Vagina (tissue), 2 donors: Measurements from ENCODE around the gene TPPP.

ENCODE experiments used
- POLR2A ChIP-seq, 2 donors: fragments of 450-650 bp; IDR thresholded peaks; one replicate each; pipeline ENCODE4 v1.6.1; 2017; ENCODE audit warnings: antibody characterized with exemption in 2 of 2, mild to moderate bottlenecking in 2 of 2, moderate library complexity in 2 of 2
- POLR2AphosphoS5 ChIP-seq, 2 donors: sonication (generic); formaldehyde crosslinking; IDR thresholded peaks; one replicate each; pipeline ENCODE4 v1.9.0; 2017; ENCODE audit warnings: antibody characterized with exemption in 2 of 2, mild to moderate bottlenecking in 2 of 2, low read depth in 1 of 2; ENCODE audit not compliant: insufficient read depth in 1 of 2
- TF ChIP-seq, protein P1 (sequence below), 3 experiments: fragments of 450-650 bp in 2 of 3; fragments of 200-600 bp in 1 of 3; sonication (generic) in 1 of 3; IDR thresholded peaks; one replicate each; pipeline ENCODE4 v1.5.1; 2017 to 2019; ENCODE audit warnings: antibody characterized with exemption in 3 of 3, mild to moderate bottlenecking in 2 of 3, moderate library complexity in 2 of 3

DNA sequence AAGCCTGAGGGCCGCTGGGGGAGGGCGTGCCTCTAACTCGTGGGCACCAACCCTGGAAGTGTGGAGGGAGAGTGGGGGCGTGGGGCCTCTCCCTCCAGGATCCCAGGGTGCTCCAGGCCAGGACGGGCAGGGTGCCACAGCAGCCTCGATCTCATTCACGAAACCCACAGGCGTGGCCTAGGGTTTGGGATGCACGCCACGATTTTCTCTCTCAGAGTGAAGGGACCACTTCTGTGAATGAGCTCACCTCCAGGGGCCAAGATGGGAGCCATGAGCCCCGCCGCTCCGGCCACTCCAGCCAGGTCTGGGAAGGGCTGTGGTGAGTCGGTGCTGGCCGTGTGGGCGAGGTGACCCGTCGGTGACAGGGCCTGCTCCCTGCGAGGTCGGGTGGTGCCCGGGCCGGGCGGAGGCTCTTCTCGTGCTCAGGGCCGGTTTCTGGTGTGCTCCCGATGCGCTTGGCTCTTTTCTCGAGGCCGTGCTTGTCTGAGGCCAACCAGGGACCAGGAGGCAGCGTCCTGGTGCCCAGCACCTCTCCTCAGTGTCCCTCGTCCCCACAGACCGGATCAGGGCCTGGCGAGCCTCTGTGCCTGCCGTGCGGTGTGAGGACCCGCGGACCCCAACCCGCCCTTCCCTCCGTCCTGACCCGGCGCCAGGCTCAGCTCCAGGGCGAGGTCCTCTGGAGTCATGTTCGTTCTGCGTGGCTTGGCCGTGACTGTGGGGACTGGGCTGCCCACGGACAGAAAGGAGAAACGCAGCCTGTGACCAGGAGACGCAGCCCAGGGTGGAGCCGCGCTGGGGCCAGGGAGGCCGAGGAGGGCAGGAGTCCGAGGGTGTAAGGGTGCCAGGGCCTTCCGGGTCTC lies 31.0 kb downstream of the TPPP start:
- TF ChIP-seq, protein P1, sequence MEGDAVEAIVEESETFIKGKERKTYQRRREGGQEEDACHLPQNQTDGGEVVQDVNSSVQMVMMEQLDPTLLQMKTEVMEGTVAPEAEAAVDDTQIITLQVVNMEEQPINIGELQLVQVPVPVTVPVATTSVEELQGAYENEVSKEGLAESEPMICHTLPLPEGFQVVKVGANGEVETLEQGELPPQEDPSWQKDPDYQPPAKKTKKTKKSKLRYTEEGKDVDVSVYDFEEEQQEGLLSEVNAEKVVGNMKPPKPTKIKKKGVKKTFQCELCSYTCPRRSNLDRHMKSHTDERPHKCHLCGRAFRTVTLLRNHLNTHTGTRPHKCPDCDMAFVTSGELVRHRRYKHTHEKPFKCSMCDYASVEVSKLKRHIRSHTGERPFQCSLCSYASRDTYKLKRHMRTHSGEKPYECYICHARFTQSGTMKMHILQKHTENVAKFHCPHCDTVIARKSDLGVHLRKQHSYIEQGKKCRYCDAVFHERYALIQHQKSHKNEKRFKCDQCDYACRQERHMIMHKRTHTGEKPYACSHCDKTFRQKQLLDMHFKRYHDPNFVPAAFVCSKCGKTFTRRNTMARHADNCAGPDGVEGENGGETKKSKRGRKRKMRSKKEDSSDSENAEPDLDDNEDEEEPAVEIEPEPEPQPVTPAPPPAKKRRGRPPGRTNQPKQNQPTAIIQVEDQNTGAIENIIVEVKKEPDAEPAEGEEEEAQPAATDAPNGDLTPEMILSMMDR (IDR thresholded peaks at IDR 0.05), result no peak
- TF ChIP-seq POLR2A (IDR thresholded peaks at IDR 0.05) (no peak), POLR2AphosphoS5 (IDR thresholded peaks at IDR 0.05; ENCODE audit: insufficient read depth in 1 of 2, low read depth in 1 of 2) (no peak)
